ENCODE data around the gene TBC1D22A.

DNA sequence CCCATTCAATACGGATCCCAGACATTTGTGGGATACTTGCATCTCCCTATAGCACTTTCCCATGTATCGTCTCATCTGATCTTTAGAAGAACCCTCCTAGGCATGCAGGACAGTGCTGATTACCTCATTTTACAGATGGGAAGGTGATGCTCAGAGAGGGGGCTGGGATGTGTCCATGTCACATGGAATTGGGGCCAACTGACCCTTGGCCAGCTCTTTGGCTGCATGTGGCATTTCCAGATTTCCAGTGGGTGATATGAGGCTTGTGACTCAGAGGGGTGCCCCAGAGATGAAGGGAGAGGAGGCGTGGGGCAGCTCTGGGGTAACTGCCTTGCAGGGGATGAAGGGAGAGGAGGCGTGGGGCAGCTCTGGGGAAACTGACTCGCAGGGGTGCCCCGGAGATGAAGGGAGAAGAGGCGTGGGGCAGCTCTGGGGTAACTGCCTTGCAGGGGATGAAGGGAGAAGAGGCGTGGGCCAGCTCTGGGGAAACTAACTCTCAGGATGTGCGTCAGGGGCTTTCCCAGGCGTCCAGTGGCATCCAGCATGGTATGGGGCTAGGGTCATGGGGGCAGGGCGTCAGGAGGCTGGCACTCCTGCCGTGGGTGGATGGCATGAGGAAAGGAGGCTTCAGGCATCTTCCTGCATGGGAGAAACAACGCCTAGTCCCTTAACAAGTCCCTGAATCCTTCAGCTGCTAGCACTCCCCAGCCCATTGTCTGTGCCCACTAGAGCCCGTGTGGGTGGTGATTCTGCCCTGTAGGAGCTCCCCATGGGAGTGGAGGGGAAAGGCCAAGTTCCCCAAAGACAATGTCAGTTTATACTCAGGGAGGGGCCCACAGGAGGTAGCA, 12.5 kb upstream of the TBC1D22A start:
- TF ChIP-seq, protein P1, sequence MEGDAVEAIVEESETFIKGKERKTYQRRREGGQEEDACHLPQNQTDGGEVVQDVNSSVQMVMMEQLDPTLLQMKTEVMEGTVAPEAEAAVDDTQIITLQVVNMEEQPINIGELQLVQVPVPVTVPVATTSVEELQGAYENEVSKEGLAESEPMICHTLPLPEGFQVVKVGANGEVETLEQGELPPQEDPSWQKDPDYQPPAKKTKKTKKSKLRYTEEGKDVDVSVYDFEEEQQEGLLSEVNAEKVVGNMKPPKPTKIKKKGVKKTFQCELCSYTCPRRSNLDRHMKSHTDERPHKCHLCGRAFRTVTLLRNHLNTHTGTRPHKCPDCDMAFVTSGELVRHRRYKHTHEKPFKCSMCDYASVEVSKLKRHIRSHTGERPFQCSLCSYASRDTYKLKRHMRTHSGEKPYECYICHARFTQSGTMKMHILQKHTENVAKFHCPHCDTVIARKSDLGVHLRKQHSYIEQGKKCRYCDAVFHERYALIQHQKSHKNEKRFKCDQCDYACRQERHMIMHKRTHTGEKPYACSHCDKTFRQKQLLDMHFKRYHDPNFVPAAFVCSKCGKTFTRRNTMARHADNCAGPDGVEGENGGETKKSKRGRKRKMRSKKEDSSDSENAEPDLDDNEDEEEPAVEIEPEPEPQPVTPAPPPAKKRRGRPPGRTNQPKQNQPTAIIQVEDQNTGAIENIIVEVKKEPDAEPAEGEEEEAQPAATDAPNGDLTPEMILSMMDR (IDR thresholded peaks at IDR 0.05), result no peak
- TF ChIP-seq EP300 (IDR thresholded peaks at IDR 0.05), result no peak
- no peak for TF ChIP-seq POLR2AphosphoS5 (IDR thresholded peaks at IDR 0.05)
- no peak for TF ChIP-seq POLR2A (IDR thresholded peaks at IDR 0.05)

Measured in upper lobe of left lung (tissue), 4 donors.